IPS DF 19.7 (cell line): ENCODE data around the gene KLHL10.
A peak's percentile ranks its signal among the peaks of the same experiment; 100 is the strongest.

ENCODE experiments used
- DNase-seq: peaks from one replicate; pipeline ENCODE4 v3.0.0-alpha.2; 2013; ENCODE audit warnings: low read depth, low spot score

Gene KLHL10

GRCh38 chr17:41837761-41838538 is at the start of gene KLHL10:
TSS of gene KLHL10 (plus strand) at chr17:41837825. CDS start at chr17:41837933, 108 bp downstream.
- no peak for DNase-seq

DNA sequence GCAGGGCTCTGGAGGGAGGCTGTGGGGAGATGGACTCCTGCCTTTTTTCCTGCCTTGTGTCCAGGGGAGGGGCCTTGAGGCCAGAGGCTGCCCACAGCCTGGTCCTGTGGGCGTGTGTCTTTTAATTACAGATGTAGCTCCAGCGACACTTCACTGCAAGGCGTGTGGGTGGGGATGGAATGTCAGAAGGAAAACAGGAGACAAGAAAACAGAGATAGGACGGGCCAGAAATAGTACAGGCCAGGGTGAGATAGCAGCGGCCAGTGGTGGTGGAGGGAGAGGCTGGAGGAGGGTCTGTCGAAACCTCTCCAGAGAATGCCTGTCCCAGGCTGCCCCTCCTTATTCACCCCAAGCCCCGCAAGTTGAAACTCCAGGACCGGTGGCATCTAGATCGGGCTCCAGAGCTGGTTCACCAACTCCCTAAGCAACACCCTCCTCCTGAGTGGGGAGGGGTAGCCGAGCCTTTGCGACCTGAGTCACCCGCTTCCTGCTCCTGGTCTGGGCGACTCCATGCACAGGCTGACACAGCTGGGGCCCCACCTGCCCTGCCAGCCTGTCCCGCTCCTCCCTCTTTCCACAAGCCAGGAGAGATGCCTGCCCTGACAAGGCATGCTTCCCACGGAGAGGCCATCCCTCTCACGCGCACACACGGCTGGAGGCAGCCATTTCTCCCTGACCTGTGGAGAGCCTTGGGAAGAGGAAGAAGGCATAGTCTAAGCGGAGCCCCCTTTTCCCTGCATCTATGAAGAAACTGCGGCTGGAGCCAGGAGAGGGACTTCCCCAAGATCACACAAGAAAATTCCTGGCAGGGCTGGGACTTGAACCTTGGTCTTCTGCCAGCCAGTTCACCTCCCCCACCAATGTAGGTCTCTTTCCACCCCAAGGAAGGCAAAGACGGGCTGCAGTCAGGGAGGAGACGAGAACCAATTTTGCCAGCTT is 44.5 kb upstream of the KLHL10 start:
- no peak for DNase-seq

DNA sequence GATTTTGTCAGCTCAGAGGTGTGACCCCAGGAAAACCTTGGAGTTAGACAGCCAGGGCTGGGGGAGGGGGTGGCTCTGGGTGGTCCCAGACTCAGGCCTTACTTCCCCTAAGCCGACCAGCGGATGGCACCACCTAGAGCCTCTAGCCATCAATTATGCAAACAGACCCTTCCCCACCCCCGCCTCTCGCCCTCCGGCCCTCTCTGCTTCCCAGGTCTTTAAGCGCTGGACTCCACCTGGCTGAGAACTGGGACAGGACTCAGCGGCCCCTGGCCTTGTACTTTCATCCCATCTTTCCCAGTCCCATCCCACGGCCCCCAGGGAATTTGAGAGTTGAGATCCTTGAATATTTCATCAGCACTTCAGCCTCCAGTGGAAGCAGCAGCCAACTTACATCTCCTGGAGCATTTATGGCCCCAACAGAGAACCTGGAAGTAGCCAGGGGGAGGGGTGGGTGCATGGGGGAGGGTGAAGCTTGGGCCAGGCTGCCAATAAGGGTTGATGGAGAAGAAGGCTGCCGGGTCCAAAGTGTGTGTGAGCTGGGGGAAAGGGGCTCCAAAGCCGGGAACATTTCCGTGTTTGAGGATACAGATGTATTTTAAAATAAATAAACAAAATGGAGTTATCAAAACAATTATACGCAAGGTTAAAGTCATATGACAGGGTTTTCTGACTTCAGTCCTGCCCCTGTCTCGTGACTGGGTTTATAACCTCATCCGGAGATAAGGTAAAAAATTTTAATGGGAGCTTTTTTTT is 43.7 kb upstream of the KLHL10 start:
- no peak for DNase-seq

- no peak for DNase-seq
Observed at GRCh38 chr17:41794540-41794975, 43.1 kb upstream of the KLHL10 start.

DNA sequence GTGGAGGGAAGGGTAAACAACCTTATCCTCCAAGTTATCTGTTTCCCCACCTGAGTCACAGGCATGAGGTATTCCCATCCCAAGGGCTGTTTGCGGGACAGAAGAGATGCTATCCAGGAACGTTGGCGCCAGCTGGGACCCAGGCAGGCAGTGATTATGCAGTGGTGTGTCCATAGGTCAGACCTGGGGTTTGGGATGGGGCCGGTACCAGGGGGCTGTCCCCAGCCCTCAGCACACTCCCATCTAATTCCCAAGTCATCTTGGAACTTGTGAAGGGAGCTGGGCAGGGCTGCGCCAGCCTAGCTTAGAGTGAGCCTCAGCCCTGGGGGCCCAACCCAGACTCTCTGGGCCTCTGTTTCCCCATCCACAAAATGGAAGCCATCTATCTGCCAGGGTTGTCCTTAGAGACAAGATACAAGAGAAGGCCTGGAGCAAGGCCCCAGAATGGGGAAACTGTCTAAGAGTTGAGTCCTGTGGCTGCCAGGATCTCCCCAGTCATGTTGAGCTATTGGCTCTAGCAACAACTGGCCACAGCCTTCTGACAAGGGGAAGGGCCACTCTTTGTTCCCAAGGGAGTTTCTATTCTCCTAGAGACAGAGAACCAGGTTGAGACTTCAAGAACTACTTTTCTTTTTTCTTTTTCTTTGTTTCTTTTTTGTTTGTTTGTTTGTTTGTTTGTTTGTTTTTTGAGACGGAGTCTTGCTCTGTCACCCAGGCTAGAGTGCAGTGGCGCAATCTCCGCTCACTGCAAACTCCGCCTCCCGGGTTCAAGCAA is 41.3 kb upstream of the KLHL10 start:
- no peak for DNase-seq

DNA sequence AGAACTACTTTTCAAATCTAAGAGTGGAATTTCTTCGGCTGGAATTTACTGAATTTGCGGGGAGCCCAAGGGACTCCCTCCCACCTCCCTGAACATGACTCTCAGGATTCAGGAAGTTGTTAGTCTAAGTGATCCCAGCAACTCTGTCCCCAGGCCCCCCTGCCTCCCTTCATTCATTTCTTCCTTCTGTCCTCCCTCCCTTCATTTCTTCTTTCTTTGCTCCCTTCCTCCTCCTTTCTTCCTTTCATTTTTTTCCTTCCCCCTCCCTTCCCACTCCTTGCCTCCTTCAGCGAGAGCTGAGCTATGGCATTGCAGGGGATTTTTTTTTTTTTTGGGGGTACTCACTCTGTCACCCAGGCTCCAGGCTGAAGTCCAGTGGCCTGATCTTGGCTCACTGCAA is 40.2 kb upstream of the KLHL10 start:
- DNase-seq, result no peak

DNA sequence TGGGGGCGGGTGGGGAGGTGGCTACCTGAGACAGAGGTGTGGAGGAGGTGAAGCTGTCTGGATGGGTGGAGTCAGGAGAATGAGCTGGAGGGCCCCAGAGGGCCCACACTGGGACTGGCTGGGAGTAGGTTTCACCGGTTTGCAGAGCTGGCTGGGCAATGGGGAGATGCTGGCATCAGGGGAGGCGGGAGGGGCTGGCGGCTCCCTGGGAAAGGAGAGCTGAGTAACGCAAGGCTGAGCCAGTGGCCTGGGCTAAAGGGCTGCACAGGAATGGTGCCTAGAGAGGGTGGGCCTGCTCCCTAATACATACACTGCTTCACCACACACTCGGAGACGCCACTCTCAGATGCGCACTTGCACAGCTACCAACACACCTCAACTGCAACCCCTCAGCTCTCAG is 38.3 kb upstream of the KLHL10 start:
- DNase-seq, result no peak

DNA sequence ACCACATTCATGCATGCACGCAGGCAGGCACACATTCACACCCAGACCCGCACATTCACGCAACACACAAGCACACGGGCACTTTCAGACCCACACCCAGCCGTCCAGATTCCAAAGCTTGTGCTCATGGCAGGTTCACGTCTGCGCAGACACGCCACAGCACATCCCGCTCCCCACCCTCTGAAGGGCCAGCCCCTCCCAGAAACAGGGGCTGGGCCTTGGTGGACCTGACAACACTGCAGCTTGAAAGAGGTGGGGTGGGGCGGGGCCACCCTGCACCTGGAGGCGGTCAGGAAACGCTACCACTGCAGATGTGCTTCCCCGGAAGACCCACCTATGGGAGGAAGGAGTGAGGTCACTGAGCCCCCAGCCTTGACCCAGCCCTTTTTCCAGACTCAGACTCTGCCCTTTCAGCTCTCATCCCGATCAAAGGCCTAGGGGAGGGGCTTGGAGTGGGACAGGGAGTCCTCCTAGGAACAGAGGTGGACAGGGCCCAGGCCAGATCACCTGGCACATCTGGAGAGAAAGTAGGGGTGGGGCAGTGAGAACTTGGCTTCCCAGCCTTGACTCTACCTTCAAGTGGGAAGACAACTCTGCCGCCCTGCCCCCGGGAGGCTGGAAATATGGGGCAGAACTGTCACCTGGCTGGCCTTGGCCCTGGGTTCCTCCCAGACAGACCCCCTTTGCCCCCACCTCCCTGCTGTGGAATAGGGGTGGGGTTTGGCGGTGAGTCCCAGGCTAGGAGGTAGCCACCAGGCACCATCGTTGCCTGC is 36.8 kb upstream of the KLHL10 start:
- DNase-seq, result no peak

GRCh38 chr17:41801374-41802271 is 36.0 kb upstream of the KLHL10 start:
- no peak for DNase-seq

GRCh38 chr17:41803049-41804020 is 34.3 kb upstream of the KLHL10 start:
- no peak for DNase-seq

DNA sequence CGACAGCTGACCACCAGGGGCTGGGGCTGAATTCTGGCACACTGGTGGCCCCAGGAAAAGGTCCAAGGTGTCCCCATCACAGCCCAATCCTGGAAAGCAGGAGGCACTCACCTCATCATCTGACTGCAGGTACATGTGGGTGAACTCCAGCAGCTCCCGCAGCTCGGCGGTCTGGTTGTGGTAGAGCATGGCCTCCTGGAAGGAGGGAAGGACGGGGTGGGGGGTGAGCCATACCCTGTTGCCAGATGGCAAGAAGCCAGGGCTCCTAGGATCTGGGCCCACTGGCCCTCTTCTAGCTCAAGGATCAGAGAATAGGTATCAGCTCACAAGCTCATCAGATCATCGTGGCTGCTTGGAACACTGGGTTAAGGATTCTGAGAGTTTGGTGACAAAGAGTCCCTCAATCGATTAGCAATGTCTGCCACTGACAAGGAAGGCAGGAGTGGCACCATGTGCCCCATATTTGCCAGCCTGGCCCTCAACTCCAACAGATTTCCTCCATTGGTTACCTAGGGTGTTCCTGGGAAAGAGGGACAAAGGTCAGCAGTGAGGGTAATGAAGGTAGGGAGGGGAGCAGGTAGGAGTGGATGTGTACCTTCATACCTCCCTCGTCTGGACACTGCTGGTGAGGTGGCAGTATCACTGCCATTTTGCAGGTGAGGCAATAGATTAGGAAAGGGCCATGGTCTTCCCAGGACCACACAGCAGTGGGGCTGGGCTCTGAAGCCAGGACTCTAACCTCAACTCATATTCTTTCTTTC is 30.8 kb upstream of the KLHL10 start:
- DNase-seq, result no peak

DNA sequence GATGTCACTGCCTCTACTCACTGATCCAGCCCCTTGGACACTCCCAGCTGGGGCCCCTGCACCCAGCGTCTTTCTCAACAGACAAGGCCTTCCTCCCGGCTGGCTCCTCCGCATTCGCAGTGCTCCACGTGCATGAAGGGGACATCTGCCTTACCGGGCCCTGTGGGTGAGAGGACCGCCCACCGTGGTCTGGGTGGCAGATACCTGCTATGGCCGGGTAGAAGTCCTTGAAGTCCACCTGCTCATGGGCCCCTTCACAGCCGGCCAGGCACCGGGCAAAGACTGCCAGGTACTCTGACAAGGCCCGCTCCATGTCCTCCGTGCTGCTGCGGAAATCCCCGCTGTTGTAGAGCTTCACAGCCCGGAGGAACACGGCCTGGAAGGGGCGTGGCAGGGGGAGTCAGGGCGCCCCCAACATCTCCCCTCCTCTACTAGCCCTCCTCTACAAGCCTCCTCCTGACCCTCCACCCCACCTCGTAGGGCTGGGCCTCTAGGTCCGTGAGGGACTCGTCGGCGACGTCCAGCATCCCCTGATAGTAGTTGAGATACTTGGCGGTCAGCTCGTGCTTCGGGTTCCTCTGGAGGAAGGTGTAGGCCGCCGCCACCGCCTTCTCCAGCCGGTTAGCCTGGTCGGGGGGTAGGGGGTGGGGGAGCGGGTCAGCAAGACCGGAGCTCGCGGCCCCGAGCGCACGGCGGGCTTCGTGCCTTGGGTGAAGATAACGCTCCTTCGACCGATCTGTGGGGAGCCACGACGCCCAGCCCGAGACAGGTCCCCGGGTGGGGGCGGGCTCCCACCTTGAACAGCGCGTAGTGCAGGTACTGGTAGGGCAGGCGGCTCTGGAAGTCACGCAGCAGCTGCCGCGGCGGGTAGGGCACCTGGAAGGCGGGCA is 26.7 kb upstream of the KLHL10 start:
- DNase-seq, result no peak

DNA sequence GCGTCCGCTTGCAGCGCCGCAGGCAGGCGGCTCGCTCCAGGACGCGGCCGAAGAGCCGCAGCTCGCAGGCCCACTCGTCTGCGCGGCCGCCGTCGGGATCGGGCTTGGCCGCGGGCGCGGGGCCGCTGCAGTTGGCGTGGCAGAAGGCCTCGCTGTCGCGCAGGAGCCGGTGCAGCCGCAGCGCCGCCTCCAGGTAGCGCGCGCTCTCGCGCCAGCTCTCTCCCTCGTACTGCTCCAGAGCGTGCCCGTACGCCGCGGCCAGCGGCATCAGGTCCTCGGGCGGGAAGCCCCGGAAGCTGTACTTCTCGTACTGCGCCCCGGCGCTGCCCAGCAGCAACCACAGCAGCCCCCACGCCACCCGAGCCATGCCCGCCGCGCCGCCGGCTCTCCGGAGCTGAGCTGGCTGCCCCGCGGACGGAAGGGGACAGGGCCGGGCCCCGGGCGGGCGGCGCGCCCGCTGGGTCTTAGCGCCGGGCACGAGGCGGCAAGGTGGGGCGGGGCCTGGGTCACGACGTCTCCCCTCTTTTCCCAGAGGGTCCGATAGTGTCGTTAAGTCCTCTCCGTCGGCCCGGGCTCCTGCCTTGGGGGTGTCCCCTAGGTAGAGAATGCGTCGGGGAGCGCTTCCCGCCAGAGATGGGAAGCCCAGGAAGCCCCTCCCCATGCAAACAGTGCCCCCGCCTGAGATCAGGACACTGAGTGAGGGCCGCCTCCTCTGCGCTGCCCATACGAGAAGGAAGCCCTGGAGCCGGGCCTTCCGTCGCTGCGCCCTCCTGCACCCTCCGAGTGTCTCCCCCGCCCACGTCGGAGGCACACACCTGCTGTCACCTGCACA is 25.9 kb upstream of the KLHL10 start, which contains the start of gene P3H4:
TSS of gene P3H4 (minus strand) at position 401 of the 832 bp plus-strand sequence. CDS start at position 367, 34 bp downstream.
- no peak for DNase-seq

- DNase-seq, result peak; percentile 80
Observed at GRCh38 chr17:41812381-41813151, 25.1 kb upstream of the KLHL10 start, which contains the start of gene FKBP10. TSS of gene FKBP10 (plus strand) at chr17:41813004. CDS start at chr17:41813035, 31 bp downstream.
